Urinary bladder (tissue), 4 donors: ENCODE results near the gene TPH2. TPM values are rescaled to one million over a fixed set of nuclear protein-coding genes. Genes with fewer than 3 reads are reported as not detected.

Experiments used
- DNase-seq: peaks from one replicate; pipeline ENCODE4 v3.0.0-alpha.2; 2015; ENCODE audit errors: extremely low spot score
- H3K27ac ChIP-seq: one replicate; pipeline ENCODE4 v1.5.1; 2013; ENCODE audit warnings: low read depth, mild to moderate bottlenecking, moderate library complexity
- H3K36me3 ChIP-seq: one replicate; pipeline ENCODE4 v1.6.1; 2013; ENCODE audit warnings: mild to moderate bottlenecking, moderate library complexity; ENCODE audit not compliant: insufficient read depth
- H3K4me1 ChIP-seq: one replicate; pipeline ENCODE4 v1.6.1; 2013; ENCODE audit warnings: mild to moderate bottlenecking, moderate library complexity; ENCODE audit not compliant: insufficient read depth
- H3K4me3 ChIP-seq: one replicate; pipeline ENCODE4 v1.5.1; 2013; ENCODE audit warnings: low read depth, low read length
- WGBS: extraction: QIAGEN DNeasy Blood & Tissue Kit; methylation state at CpG from one replicate; pipeline ENCODE4 v1.1.7; 2013; 5-methylcytosine and 5-hydroxymethylcytosine counted together
- polyA plus RNA-seq: library from polyadenylated mRNA; stranded (reverse); fragments of 200-250 nt; gene quantifications from one replicate; pipeline ENCODE4 v1.2.3, GENCODE V29; 2013
- total RNA-seq: library from RNA; depleted of rRNA; stranded (reverse); fragments of >200 nt; gene quantifications from one replicate; pipeline ENCODE4 v1.2.3, GENCODE V29; 2014
- donor health status: healthy with polysubstance abuse.
- donor health status: healthy.

Gene TPH2
- total and polyA plus RNA-seq, 2 donors: not detected

GRCh38 chr12:72025524-72025923, 86.9 kb downstream of the TPH2 start:
- H3K4me1 ChIP-seq: no peaks in the 10 kb centered on the region
- no peak overlapping the region for H3K27ac ChIP-seq
- WGBS: 59% methylated on average over 1 of the region's 1 CpG
- DNase-seq: no peak
- H3K36me3 ChIP-seq: no peaks in the 10 kb centered on the region
- H3K4me3 ChIP-seq: no peak overlapping the region

- 88% methylated on average over 1 of the region's 1 CpG for WGBS
- Histone ChIP-seq H3K36me3 (no peaks in the 10 kb centered on the region), H3K27ac (no peak overlapping the region), H3K4me1 (no peaks in the 10 kb centered on the region), H3K4me3 (no peak overlapping the region)
- no peak for DNase-seq
These were observed 90.3 kb downstream of the TPH2 start for GRCh38 chr12:72028966-72029365.

DNA sequence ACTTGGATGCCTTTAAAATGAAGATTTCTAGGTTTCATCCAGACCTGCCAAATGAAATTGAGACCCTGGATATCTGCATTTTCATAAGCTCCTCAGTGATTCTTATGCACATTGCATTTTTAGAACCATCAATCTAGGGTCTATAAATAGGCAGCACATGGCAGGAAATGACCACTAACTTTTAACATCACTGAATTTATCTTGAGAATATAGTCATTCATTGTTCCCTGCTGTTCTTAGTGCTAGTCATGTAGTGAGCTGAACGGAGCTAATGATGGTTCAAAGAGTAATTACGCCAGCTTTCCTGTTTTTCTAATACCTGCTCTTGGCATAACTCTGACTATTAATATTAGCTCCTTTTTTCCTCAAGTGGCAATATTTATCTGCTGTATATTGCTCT, 91.6 kb downstream of the TPH2 start:
- Histone ChIP-seq H3K4me3 (no peak overlapping the region), H3K27ac (no peak overlapping the region), H3K4me1 (no peaks in the 10 kb centered on the region), H3K36me3 (no peaks in the 10 kb centered on the region)
- DNase-seq: no peak
- 73% methylated on average over 2 of the region's 2 CpGs for WGBS

GRCh38 chr12:72031066-72031465, 92.4 kb downstream of the TPH2 start:
- Histone ChIP-seq H3K4me3 (no peak overlapping the region), H3K36me3 (no peaks in the 10 kb centered on the region), H3K27ac (no peak overlapping the region), H3K4me1 (no peaks in the 10 kb centered on the region)
- 66% methylated on average over 3 of the region's 3 CpGs for WGBS
- DNase-seq: no peak

DNA sequence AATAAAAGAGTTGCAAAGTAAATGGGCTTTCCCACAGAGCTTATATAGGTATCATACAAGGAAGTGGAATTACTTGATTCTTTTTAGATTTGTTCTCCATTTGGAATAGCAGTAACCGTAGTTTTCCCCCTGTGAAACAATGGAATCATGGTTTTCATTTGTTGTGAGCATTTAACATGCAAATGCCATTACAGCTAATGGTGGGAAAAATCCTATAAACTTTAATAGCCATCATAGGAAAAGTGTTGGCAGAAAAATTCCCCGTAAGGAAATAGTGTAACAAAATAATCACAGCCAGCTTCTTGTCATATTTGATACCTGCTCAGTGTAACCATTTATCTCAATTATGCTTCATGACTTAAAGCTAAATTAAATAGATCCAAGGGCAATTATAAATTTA, 95.3 kb downstream of the TPH2 start:
- Histone ChIP-seq H3K36me3 (no peaks in the 10 kb centered on the region), H3K27ac (no peak overlapping the region), H3K4me1 (no peaks in the 10 kb centered on the region), H3K4me3 (no peak overlapping the region)
- 62% methylated on average over 2 of the region's 2 CpGs for WGBS
- no peak for DNase-seq

DNA sequence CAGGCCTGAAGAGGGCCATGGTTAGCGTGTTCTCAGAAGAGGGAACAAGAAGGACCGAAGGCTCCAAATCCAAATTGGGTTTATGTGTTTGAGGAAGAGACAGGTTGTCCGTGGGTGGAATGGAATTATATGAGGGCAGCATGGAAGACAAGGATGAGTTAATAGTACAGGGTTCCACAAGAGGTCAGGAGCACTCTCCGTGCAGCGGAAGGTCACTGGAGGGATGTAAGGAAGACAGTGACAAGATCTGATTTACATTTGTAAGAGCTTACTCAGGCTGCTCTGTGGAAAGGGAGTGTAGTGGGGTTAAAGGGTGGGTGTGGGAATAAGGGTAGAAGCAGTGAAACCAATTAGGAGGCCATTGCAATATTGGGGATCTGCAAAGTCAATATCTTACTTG, 97.0 kb downstream of the TPH2 start:
- no peak for DNase-seq
- Histone ChIP-seq H3K4me3 (no peak overlapping the region), H3K36me3 (no peaks in the 10 kb centered on the region), H3K27ac (no peak overlapping the region), H3K4me1 (no peaks in the 10 kb centered on the region)
- WGBS: 85% methylated on average over 5 of the region's 5 CpGs

DNA sequence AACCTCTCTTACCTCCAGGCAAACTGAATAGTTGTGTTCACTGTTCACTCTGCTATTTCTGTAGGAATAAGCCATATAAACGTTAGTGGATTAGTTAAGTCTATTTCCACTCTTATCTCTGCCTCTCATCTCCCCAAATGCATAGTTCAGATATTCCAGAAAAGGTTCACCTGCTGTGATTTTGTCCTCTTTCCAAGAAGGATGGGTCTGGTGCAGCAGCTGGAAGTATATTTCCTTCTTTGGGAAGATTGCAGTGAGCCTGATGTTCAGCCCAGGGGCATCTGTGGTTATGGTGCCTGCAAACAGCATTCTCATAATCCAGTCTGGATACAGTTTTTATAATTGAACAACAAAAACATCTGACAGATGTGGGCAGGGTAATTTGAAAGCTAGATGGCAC, 97.7 kb downstream of the TPH2 start:
- H3K4me1 ChIP-seq: no peaks in the 10 kb centered on the region
- 18% methylated on average over 1 of the region's 1 CpG for WGBS
- no peak for DNase-seq
- no peaks in the 10 kb centered on the region for H3K36me3 ChIP-seq
- H3K4me3 ChIP-seq: no peak overlapping the region
- no peak overlapping the region for H3K27ac ChIP-seq

DNA sequence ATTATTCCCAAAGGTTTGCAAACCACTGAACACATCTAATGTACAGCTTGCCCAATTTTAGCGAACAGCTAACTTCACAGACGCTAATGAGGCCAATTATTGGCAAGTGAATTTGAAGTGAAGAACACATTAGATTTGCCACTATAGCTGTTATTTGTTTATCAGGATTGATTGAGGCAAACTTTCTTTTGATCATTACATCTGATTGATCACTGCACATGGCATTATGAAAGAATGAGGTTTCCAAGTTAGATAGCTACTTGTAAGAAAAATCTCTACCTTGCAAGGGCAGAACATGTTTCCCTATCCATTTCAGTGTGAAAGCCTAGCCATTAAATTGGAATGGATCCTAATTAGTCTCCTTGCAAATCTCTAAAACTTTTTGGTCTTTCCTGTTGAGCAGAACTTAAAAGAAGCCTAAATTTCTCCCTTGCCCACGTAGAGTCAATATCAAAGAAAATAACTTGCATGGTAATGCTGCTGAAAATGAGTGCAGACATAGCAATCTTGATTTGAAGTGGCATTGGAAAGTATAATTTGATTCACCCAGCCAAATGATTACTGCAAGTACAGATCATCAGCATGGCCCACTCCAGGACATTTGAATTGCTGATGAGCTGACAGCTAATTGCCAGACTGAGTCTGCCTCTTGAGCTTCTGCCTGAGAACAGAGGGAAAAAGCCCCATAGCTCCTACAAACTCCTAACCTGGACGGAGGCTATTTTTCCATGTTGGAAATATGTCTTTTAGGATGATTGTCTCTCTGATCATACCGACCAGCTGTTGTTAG, 98.6 kb downstream of the TPH2 start:
- no peak for DNase-seq
- Histone ChIP-seq H3K4me3 (no peak overlapping the region), H3K36me3 (no peaks in the 10 kb centered on the region), H3K4me1 (no peaks in the 10 kb centered on the region), H3K27ac (no peak overlapping the region)
- 85% methylated on average over 5 of the region's 5 CpGs for WGBS

GRCh38 chr12:72041811-72042210, 103.2 kb downstream of the TPH2 start:
- H3K4me3 ChIP-seq: no peak overlapping the region
- DNase-seq: no peak
- WGBS: 58% methylated on average over 2 of the region's 2 CpGs

GRCh38 chr12:72053604-72054003, 115.0 kb downstream of the TPH2 start:
- no peaks in the 10 kb centered on the region for H3K36me3 ChIP-seq
- 60% methylated on average over 2 of the region's 2 CpGs for WGBS
- no peaks in the 10 kb centered on the region for H3K4me1 ChIP-seq
- no peak overlapping the region for H3K4me3 ChIP-seq
- no peak for DNase-seq
- no peak overlapping the region for H3K27ac ChIP-seq

More at GRCh38 chr12:72041811-72042210, 103.2 kb downstream of the TPH2 start:
- H3K36me3 ChIP-seq: no peaks in the 10 kb centered on the region
- H3K27ac ChIP-seq: no peak overlapping the region
- no peaks in the 10 kb centered on the region for H3K4me1 ChIP-seq

DNA sequence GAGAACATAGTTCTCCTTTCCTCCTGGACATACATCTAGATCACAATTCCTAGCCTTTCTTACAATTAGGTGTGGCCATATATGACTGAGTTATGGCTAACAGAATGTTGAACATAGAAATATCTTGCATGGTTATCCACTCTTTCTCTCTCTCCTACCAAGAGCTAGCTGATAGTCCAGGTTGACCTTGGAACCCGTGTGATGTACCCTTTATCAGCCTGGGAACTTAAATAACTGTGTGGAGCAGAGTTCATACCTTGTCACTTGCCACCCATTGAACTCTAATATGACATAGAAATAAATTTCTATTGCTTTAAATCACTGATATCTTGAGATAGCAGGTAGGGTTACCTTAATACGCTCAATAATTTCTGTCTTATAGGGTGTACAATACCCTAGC, 115.9 kb downstream of the TPH2 start:
- H3K36me3 ChIP-seq: no peaks in the 10 kb centered on the region
- WGBS: 72% methylated on average over 2 of the region's 2 CpGs
- no peak for DNase-seq

GRCh38 chr12:72057330-72057914, 118.8 kb downstream of the TPH2 start:
- H3K36me3 ChIP-seq: no peaks in the 10 kb centered on the region
- 28% methylated on average over 5 of the region's 5 CpGs for WGBS
- DNase-seq: peak; percentile 18
- no peak overlapping the region for H3K4me3 ChIP-seq
- H3K27ac ChIP-seq: no peak overlapping the region
- no peaks in the 10 kb centered on the region for H3K4me1 ChIP-seq

More for the DNA sequence above, 115.9 kb downstream of the TPH2 start:
- H3K4me3 ChIP-seq: no peak overlapping the region
- no peak overlapping the region for H3K27ac ChIP-seq
- no peaks in the 10 kb centered on the region for H3K4me1 ChIP-seq

- no peak overlapping the region for H3K4me3 ChIP-seq
- H3K36me3 ChIP-seq: no peaks in the 10 kb centered on the region
- DNase-seq: no peak
- WGBS: 54% methylated on average over 2 of the region's 2 CpGs
- H3K27ac ChIP-seq: no peak overlapping the region
- no peaks in the 10 kb centered on the region for H3K4me1 ChIP-seq
These were observed 124.4 kb downstream of the TPH2 start for GRCh38 chr12:72063073-72063472.

- no peak for DNase-seq
- Histone ChIP-seq H3K4me1 (no peaks in the 10 kb centered on the region), H3K27ac (no peak overlapping the region), H3K4me3 (no peak overlapping the region), H3K36me3 (no peaks in the 10 kb centered on the region)
- WGBS: 92% methylated on average over 2 of the region's 2 CpGs
These were observed 132.4 kb downstream of the TPH2 start for GRCh38 chr12:72071030-72071429.
